ENCODE measurements around the gene PSMA6.
"Not testable (repeated sequence)": the region's sequence is repeated elsewhere in the genome, so short reads cannot be mapped to it uniquely, and the experiment has no call there.

DNA sequence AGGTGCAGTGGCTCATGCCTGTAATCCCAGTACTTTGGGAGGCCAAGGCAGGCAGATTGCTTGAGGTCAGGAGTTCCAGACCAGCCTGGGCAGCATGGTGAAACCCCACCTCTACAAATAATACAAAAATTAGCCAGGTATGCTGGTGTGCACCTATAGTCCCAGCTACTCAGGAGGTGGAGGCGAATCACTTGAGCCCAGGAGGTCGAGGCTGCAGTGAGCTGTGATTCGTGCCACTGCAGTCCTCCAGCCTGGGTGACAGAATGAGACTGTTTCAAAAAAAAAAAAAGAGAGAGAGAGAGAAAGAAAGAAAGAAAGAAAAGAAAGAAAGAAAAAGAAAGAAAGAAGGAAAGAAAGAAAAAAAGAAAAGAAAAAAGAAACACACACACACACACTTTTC is 39.1 kb upstream of the PSMA6 start:
- TF ChIP-seq, protein P1, sequence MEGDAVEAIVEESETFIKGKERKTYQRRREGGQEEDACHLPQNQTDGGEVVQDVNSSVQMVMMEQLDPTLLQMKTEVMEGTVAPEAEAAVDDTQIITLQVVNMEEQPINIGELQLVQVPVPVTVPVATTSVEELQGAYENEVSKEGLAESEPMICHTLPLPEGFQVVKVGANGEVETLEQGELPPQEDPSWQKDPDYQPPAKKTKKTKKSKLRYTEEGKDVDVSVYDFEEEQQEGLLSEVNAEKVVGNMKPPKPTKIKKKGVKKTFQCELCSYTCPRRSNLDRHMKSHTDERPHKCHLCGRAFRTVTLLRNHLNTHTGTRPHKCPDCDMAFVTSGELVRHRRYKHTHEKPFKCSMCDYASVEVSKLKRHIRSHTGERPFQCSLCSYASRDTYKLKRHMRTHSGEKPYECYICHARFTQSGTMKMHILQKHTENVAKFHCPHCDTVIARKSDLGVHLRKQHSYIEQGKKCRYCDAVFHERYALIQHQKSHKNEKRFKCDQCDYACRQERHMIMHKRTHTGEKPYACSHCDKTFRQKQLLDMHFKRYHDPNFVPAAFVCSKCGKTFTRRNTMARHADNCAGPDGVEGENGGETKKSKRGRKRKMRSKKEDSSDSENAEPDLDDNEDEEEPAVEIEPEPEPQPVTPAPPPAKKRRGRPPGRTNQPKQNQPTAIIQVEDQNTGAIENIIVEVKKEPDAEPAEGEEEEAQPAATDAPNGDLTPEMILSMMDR (IDR thresholded peaks at IDR 0.05): not testable (repeated sequence)
- TF ChIP-seq EP300, POLR2A, POLR2AphosphoS5 (IDR thresholded peaks at IDR 0.05): not testable (repeated sequence)

Measured in gastroesophageal sphincter (tissue), 3 donors.